DMS153 (cell line): ENCODE data around the gene LAMB1.
A peak's percentile ranks its signal among the peaks of the same experiment; 100 is the strongest.

Experiments used
- DNase-seq: peaks from one replicate; lab custom pipeline; 2025; lab: John Stamatoyannopoulos, UW

LAMB1 gene

DNA sequence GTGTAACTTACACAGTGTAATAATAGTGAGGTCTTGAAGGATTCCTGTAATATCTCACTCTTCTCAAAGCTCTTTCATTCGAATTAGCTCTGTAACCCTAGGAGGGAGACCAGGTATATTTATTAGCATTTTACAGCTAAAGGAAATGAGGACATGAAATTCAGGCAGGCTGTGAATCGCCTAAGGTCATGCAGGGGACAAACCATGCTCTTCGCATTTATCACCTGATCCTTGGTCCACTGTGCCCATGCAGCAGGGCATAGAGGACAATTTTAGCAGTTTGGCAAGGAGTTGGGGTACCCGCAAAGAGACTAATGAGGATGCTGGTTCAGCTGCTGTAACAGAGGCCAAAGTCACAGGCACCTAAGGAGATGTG is 14.8 kb upstream of the LAMB1 start:
- DNase-seq, result no peak

DNA sequence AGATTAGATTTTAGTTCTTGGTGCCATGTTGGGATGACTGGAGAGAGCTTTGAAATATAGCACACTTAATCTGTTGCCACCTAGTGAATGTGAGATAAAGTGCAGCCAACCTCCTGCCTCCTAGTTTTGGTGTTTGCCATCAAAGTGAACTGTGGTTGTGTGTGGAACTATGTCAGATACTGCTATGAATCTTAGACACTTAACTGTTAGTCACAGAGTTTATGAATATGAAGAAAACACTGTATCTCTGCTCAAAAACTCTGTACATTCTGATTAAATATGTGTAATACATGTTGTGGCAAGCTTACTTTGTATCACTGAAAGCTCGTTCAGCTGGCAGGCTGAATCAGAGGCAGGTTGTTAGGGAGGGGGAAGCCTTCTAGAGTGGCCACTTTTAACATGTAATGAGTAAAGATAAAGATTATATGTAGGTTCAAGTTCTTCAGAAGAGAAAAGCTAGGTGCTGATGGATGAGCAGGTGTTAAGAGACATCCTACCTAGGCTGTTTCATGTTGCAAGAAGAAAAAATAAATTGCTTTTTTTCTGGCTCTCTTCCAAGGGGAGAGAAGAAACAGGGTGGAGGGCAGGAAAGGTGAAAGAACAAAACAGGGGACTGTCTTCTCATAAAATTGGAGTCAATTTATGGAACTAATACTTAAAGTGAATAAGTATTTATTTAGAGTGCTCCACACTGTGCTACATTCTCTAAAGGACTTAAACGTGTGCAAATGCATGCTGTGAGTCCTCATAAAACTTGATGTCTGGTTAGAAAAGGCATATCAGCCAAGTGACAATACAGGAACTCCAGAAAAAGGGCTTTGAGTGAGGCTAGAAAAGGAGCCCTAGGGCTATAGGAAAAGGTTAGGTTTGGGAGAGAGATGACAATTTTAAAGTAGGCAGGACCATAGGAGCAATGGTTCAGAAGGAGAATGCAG is 14.1 kb upstream of the LAMB1 start:
- peak; percentile 19 for DNase-seq

- no peak for DNase-seq
Measured at GRCh38 chr7:108015740-108016139, 12.8 kb upstream of the LAMB1 start.

- no peak for DNase-seq
Measured at GRCh38 chr7:108014747-108015682, 12.1 kb upstream of the LAMB1 start.

- DNase-seq, result no peak
Measured at GRCh38 chr7:108014215-108014614, 11.3 kb upstream of the LAMB1 start.

GRCh38 chr7:108012499-108013430 is 9.8 kb upstream of the LAMB1 start:
- no peak for DNase-seq

- DNase-seq, result no peak
Measured at GRCh38 chr7:108010377-108010776, 7.4 kb upstream of the LAMB1 start.

- DNase-seq, result no peak
Measured at GRCh38 chr7:108009873-108010272, 6.9 kb upstream of the LAMB1 start.

DNA sequence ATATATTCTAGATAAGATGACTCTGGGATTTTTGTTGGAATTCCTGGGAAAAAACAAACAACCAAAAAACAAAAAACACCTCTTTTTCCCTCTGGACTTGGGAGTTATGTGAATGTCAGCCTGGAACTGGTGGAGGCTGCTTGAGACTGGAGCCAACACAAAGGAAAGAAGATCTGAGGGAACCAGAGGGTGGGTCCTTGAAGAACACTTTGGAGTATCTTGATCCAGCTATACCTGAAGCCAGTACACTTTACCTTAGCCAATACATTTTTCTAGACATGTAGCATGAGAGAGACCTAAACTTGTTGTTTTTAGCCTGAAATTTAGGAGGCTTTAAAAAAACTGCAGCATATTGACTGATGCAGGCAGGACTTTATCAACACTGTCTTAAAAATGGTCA is 5.9 kb upstream of the LAMB1 start:
- DNase-seq, result no peak

GRCh38 chr7:108008240-108008639 is 5.3 kb upstream of the LAMB1 start:
- DNase-seq, result no peak

- no peak for DNase-seq
Measured at GRCh38 chr7:108007762-108008161, 4.8 kb upstream of the LAMB1 start.

DNA sequence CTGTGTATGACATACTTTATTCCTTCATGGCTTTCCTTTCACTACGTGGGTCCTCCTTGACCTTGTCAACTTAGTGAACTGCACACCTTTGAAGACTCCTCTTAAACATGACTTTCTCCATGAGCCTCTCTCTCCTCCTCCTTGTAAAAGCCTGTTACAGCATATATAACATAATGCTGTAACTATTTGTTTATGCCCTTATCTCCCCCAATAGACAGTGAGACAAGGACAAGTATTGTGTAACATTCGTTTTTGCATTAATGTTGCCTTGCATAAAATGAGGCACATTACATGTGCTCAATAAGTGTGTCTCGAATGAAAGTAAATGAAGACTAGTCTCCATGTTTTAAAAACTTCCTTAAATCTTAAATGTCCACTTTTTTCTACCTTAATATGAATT is 4.3 kb upstream of the LAMB1 start:
- no peak for DNase-seq

GRCh38 chr7:108004220-108005142 is 1.5 kb upstream of the LAMB1 start:
- DNase-seq, result no peak

- DNase-seq, result no peak
Measured at GRCh38 chr7:108003599-108003935, 606 bp upstream of the LAMB1 start.

GRCh38 chr7:108001764-108002725 is 916 bp downstream of the LAMB1 start:
- DNase-seq, result no peak

DNA sequence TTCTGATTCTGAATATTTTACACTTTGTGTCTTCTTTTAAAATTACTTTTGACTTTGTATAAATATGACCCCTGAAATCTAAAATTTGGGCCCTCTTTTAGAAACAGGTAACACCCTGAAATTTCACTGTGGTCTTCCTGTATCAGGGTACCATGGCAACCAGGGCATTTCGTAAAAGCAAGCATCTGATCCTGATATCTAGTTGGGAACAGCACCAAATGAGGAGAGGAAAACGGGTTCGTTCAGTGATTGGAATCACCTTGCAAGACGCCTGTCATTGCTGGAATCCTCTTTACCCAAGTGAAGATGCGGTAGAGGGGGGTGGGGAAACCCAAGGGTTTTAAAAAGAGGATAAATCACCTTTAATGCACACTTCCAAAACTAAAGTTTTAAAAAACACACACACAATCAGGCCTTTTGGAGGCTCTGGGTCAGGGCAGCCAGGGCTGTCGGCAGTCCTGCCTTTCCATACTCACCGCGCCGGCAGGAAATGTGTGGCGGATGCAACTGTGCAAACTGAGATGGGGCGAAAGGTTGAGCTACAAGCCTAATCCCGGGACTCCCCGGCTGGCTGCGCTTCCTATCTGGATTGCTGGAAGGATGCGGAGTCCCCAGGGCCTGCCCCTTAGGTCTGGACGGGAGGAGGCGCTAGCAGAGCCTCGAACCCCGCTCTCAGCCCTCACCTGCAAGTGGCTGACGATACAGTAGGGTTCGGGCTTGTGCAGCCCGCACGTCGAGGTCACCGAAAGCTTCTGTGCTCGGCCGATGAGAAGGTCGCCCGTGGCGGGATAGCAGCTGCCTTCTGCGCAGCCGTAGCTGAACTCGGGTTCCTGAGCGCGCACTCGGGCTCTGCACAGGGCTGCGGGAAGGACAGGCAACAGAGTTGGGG is 1.8 kb downstream of the LAMB1 start:
- DNase-seq, result peak; percentile 14

- DNase-seq, result no peak
Measured at GRCh38 chr7:107999779-108000560, 3.0 kb downstream of the LAMB1 start.
